Amygdala (tissue), 56 donors: ENCODE measurements around the gene PTPRM.

Experiments
- DNase-seq, 56 donors: peaks; one replicate each; lab custom pipeline; 2025; lab: John Stamatoyannopoulos, UW

PTPRM gene

GRCh38 chr18:8124232-8125146, 557.4 kb downstream of the PTPRM start:
- no peak for DNase-seq

DNA sequence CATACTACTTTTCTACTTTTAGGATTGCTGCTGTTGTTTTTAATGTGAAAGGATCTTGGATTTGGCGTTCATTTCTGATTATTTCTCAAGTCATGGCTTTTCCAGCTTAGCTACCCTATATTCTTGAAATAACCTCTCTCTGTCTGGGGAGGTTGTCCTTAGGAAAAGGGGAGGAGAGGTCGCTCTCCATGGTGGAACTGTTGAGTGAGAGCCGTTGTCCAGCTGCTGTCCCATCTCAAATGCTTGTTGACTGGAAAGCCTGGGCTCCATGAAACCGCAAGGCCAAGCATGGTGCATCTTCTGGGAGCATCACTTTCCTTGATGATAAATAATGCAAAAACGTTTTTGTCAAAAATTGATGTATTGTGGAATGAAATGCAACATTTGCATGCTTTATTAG, 563.0 kb downstream of the PTPRM start:
- no peak for DNase-seq

DNA sequence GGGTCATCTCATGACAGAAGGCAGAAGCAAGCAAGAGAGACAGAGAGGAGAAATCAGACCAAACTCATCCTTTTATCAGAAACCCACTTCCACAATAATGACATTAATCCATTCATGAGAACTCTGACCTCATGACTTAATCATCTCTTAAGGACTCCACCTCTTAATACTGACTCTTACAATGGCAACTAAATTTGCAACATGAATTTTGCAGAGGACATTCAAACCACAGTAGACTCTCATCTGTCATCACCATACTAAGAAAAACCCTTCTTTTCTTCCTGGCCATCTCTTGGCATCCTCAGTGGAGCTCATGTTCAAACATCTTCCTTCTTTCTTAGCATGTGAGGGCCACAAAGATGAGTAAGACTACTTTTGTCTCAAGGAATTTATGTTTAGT, 565.9 kb downstream of the PTPRM start:
- no peak for DNase-seq

DNA sequence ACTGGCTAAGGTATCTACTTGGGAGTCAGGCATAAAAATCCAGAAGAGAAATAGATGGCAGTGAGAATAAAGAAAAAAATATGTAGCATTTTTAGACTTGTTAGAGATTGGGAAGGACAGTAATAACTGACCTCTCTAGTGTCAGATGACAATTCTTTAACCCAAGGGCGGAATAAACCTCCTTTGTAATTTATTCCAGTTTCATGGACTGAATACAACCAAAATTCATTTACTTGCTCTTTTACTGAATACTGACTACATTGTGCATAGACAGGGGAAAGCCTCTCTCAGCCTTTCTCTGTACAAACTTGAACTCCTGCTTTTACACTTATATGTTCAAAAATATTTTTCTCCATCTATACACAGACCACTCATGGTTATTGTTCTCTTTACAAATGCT, 566.8 kb downstream of the PTPRM start:
- DNase-seq = no peak

DNA sequence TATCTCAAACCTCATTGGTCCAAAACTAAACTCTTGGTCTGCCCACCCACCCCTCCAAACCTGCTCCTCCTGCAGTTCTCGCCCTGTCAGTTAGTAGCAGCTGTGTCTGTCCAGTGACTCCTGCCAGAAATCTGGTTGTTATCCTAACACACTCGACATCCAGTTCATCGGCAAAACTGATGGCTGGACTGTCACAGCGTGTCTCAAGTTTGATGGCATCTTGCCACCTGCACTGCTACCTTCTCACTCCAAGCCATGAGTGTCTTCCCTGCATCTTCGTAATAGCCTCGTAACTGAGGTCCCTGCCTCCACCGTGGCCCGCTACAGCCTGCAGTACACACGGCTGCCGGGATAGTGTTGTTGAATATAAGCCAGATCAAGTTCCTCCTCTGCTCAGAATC, 572.0 kb downstream of the PTPRM start:
- no peak for DNase-seq

DNA sequence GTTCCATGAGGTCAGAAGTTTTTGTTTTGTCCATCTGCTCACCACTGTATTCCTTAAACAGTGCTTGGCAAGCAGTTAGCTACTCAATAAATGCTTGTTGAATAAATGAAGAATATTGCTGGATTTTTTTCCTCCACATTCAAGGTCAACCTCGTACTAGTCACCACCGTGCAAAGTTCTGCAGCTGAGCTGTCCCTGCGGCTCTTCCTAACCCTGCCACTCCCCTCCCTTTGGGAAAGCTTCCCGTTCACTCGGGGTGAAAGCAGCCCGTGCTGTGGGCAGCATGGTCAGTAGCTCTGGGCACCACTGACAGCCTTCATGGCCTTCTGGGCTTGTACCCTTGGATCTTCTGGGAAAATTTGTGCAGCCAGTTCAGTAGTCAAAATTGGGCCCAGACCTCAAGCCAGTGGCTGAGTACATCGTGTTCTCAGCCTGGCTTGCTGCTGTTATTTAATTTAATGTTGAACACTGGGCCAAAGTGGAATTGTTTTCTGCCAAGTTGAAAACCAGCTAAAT, 572.8 kb downstream of the PTPRM start:
- peak in 17 of 56 donors; percentile 5 to 47 (median 18) for DNase-seq

GRCh38 chr18:8140841-8141501, 573.9 kb downstream of the PTPRM start:
- DNase-seq = no peak

DNA sequence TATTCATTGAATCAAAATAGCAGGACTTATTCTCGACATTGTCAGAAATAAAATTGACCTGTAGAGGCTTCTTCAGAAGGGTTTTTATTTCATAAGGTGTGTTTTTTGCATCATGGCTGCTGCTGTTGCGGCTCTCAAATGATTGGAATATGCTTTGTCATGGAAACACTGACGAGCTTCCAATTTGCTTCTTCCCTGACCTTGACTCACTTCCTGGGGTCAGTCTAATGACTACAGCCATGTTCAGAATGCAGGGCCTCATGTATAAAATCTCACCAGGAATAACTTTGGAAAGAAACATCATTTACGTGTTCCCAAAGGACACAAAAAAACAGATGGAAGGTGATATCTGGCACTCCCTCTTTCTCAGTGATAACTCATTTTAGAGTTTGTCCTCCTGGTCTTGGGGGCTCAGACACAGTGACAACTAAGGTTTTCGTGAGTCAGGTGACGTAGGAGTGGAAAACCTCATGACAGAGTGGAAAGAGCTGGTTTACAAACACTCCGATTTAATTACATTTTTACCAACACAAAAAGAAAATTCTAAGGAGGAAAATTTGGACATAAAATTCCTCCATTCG, 575.1 kb downstream of the PTPRM start:
- DNase-seq = no peak

GRCh38 chr18:8142932-8143331, 575.8 kb downstream of the PTPRM start:
- no peak for DNase-seq

DNA sequence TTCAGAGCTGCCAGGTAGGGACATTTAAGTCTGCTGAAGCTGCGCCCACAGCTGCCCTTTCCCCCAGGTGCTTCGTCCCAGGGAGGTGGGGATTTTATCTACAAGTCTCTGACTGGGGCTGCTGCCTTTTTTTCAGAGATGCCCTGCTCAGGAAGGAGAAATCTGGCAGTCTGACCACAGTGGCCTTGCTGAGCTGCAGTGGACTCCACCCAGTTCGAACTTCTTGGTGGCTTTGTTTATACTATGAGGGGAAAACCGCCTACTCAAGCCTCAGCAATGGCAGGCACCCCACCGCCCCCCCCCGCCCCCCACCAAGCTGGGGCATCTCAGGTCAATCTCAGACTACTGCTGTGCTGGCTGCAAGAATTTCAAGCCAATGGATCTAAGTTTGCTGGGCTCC, 584.1 kb downstream of the PTPRM start:
- DNase-seq = no peak

DNA sequence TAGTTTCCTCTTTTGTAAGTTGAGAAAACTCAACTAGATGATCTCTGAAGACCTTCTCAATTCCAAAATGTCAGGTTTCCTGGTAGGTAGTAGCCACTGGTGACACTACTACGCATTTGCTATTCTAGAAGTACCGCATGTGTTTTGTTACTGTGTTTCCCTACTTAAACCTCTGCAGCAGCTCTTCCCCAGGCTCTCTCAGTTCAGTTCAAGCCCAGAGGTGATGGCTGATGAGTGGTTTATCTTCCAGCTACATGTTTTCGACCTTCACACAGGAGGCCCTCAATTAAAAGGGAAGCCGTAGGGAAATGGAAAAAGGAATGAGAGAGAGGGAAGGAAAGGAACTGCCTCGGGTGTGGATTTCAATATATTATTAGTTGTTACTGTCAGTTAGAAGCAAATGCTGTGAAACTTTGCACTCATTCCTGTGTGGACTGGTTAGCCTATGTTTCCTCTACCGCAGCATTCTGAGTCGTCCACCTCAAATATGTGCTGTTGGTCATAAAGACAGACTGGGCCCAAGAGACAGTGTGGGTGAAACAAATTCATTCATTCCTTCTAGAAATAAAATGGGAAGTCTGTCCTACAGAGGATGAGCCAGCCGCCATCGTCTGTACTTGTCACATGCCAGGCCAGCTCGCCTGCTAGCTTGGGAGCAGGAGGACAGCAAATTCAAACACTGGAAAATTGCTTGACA, 586.9 kb downstream of the PTPRM start:
- no peak for DNase-seq

DNA sequence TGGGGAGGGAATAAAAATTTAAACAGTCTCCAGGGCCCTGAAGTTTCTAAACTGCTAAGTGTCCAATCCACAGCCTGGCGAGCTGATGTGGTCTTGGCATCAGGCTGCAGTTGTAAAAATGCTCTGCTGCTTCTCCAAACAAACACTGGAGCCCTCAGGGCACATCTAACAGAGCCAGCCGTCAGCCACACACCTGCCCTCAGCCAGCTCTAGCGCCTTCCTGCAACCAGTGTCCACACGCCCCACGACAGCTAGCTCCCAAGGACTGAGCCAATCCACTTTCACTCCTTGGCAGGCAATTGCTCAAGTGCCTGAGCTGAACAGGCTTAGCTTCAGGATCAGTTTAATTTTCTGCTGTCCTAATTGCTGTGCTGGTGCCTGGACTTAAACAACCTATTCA, 595.7 kb downstream of the PTPRM start:
- DNase-seq = peak in 6 of 56 donors; percentile 6 to 33 (median 18)

- DNase-seq = peak in 6 of 56 donors; percentile 5 to 42 (median 15)
Measured at GRCh38 chr18:8163286-8163959, 596.3 kb downstream of the PTPRM start.

GRCh38 chr18:8165095-8165494, 598.0 kb downstream of the PTPRM start:
- DNase-seq = no peak

GRCh38 chr18:8167026-8167425, 599.9 kb downstream of the PTPRM start:
- no peak for DNase-seq

- DNase-seq = no peak
Measured at GRCh38 chr18:8167673-8168072, 600.6 kb downstream of the PTPRM start.

DNA sequence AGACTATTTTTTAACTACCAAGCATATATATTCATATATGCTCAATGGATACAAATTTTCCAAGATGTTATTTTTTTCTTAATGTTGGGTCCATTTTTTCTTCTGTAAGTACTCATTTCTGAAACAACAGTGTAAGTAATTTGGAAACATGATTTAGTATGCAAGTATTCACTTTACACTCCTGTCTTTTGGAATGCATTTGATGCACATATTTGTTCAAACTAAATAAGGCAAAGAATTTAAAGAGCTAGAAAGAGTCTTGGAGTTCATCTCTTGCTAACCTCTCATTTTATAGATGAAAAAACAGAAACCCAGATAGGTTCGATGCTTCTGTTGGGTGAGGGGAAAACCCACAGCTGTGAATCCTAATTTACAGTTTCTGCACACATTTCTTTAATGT, 602.6 kb downstream of the PTPRM start:
- no peak for DNase-seq

DNA sequence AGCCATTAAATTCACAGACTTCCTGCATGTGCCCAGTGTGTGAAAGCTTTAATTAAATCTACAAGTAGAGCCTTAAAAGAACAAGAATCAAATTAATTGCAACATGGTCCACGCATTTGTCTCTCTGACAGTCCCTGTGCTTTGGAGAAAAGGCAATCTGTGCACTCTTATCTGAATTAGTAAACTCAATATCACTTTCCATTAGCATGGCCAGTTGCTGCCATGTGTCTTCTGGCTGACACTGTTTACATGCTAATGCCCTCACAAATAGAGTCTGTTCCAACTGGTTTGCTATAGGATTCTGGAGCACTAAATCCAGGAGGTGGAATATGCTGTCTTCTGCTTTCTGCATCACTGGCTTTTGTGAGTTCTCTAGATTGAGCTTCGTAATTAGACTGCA, 607.7 kb downstream of the PTPRM start:
- DNase-seq = no peak

GRCh38 chr18:8175501-8176061, 608.5 kb downstream of the PTPRM start:
- DNase-seq = no peak

- no peak for DNase-seq
Measured at GRCh38 chr18:8176109-8176508, 609.0 kb downstream of the PTPRM start.
